K562 (cell line): Measurements from ENCODE around the gene ZNF593OS. TPM values are rescaled to one million over a fixed set of nuclear protein-coding genes. Genes with fewer than 3 reads are reported as not detected.

Source experiments
- BHLHE40 ChIP-seq: IDR thresholded peaks from 2 replicates; pipeline ENCODE4 v1.6.1; 2011; ENCODE audit warnings: low read length, improper control_type of control experiment
- JUN ChIP-seq, 2 experiments: sonication (generic) in 1 of 2; formaldehyde crosslinking in 1 of 2; IDR thresholded peaks; 2 replicates each; pipeline versions ENCODE4 v1.6.1 to v1.8.0; 2012 to 2022; ENCODE audit warnings: borderline replicate concordance in 2 of 2, mild to moderate bottlenecking in 2 of 2, improper control_type of control experiment in 1 of 2, low read depth in 1 of 2, low read length in 1 of 2, missing genetic modification reagents in 1 of 2
- L3MBTL2 ChIP-seq: fragments of 450-650 bp; IDR thresholded peaks from 2 replicates; pipeline ENCODE4 v1.6.1; 2016; ENCODE audit warnings: mild to moderate bottlenecking, moderate library complexity
- MAFG ChIP-seq: fragments of 450-650 bp; conservative IDR thresholded peaks from 2 replicates; pipeline ENCODE4 v1.6.1; 2016; ENCODE audit warnings: missing genetic modification characterization, missing compliant biosample characterization
- MEIS2 ChIP-seq: fragments of 450-650 bp; IDR thresholded peaks from 2 replicates; pipeline ENCODE4 v1.6.1; 2014; ENCODE audit warnings: mild to moderate bottlenecking; ENCODE audit not compliant: partially characterized antibody
- NR4A1 ChIP-seq, 2 experiments: fragments of 250-450 bp in 1 of 2; fragments of 450-650 bp in 1 of 2; sonication (Bioruptor Pico) in 1 of 2; IDR thresholded peaks; 2 replicates each; pipeline versions ENCODE4 v1.4.0 to v1.6.1; 2016 to 2020; ENCODE audit warnings: mild to moderate bottlenecking in 2 of 2, missing compliant biosample characterization in 1 of 2, missing genetic modification characterization in 1 of 2, moderate library complexity in 1 of 2
- RFX1 ChIP-seq: fragments of 450-650 bp; IDR thresholded peaks from 2 replicates; pipeline ENCODE4 v1.6.1; 2016; ENCODE audit warnings: mild to moderate bottlenecking, moderate library complexity
- RFX7 ChIP-seq: fragments of 250-450 bp; sonication (Bioruptor Pico); IDR thresholded peaks from 2 replicates; pipeline ENCODE4 v1.5.1; 2021; ENCODE audit warnings: mild to moderate bottlenecking
- RUNX1 ChIP-seq: sonication (generic); IDR thresholded peaks from 2 replicates; pipeline ENCODE4 v1.6.1; 2016; ENCODE audit warnings: antibody characterized with exemption, low read depth
- YBX1 ChIP-seq: fragments of 450-650 bp; IDR thresholded peaks from 2 replicates; pipeline ENCODE4 v1.7.1; 2016; ENCODE audit warnings: mild to moderate bottlenecking
- ZNF134 ChIP-seq: fragments of 250-450 bp; sonication (Bioruptor Pico); conservative IDR thresholded peaks from 2 replicates; pipeline ENCODE4 v1.4.0; 2020
- ZNF165 ChIP-seq: fragments of 250-450 bp; sonication (Bioruptor Pico); IDR thresholded peaks from 2 replicates; pipeline ENCODE4 v1.4.0; 2020; ENCODE audit warnings: borderline replicate concordance
- polyA plus RNA-seq, 8 experiments: library from polyadenylated mRNA; depleted of rRNA in 4 of 8; stranded (reverse) in 5 of 8; unstranded in 3 of 8; fragments of >200 nt; fragmentation: Nextera tagmentation in 2 of 8; fragmentation: Illumina TruSeq in 1 of 8; extraction: Ambion mirVana in 2 of 8; extraction: Trizol in 1 of 8; gene quantifications; 2 replicates each; pipeline versions ENCODE4 v1.2.1 to v1.2.3, GENCODE V29; 2011 to 2014; ENCODE audit warnings: inconsistent platforms in 1 of 8, missing spikeins in 1 of 8
- total RNA-seq, 7 experiments: library from RNA; depleted of rRNA in 6 of 7; stranded (reverse); fragments of >200 nt in 6 of 7; fragmentation: Illumina TruSeq in 2 of 7; extraction: Trizol in 2 of 7; gene quantifications; 2 replicates each; pipeline versions ENCODE4 v1.2.1 to v1.2.3, GENCODE V29; 2011 to 2021; ENCODE audit warnings: low replicate concordance in 1 of 7
- TF ChIP-seq, protein P1 (sequence below): fragments of 450-650 bp; conservative IDR thresholded peaks from 2 replicates; pipeline ENCODE4 v1.6.1; 2016; ENCODE audit warnings: missing genetic modification characterization, low read depth, mild to moderate bottlenecking, control low read depth, missing compliant biosample characterization
- TF ChIP-seq, protein P2 (sequence below), 3 experiments: fragments of 200-800 bp in 1 of 3; sonication (Bioruptor generic) in 1 of 3; sonication (generic) in 1 of 3; formaldehyde crosslinking in 1 of 3; IDR thresholded peaks; 2 replicates each; pipeline versions ENCODE4 v1.6.1 to v1.8.0; 2016 to 2022; ENCODE audit warnings: mild to moderate bottlenecking in 2 of 3, missing compliant biosample characterization in 2 of 3, missing genetic modification characterization in 2 of 3, missing genetic modification reagents in 1 of 3
- TF ChIP-seq, protein P3 (sequence below): fragments of 450-650 bp; IDR thresholded peaks from one replicate; pipeline ENCODE4 v1.6.1; 2018; ENCODE audit warnings: mild to moderate bottlenecking, moderate library complexity; ENCODE audit not compliant: partially characterized antibody
- TF ChIP-seq, protein P4 (sequence below): sonication (generic); formaldehyde crosslinking; IDR thresholded peaks from 2 replicates; pipeline ENCODE4 v1.8.1; 2023; ENCODE audit warnings: mild to moderate bottlenecking, missing genetic modification reagents
- TF ChIP-seq, protein P5 (sequence below): fragments of 250-450 bp; sonication (Bioruptor Pico); IDR thresholded peaks from 2 replicates; pipeline ENCODE4 v1.8.0; 2022; ENCODE audit warnings: inconsistent platforms, mild to moderate bottlenecking, moderate library complexity, borderline replicate concordance

ZNF593OS gene
- total and polyA plus RNA-seq, 9 of the 15 experiments (the other 6 are each of a cell fraction or from before 2014, with no cell fraction given): 0.24 to 0.27 TPM; not detected in 7

DNA sequence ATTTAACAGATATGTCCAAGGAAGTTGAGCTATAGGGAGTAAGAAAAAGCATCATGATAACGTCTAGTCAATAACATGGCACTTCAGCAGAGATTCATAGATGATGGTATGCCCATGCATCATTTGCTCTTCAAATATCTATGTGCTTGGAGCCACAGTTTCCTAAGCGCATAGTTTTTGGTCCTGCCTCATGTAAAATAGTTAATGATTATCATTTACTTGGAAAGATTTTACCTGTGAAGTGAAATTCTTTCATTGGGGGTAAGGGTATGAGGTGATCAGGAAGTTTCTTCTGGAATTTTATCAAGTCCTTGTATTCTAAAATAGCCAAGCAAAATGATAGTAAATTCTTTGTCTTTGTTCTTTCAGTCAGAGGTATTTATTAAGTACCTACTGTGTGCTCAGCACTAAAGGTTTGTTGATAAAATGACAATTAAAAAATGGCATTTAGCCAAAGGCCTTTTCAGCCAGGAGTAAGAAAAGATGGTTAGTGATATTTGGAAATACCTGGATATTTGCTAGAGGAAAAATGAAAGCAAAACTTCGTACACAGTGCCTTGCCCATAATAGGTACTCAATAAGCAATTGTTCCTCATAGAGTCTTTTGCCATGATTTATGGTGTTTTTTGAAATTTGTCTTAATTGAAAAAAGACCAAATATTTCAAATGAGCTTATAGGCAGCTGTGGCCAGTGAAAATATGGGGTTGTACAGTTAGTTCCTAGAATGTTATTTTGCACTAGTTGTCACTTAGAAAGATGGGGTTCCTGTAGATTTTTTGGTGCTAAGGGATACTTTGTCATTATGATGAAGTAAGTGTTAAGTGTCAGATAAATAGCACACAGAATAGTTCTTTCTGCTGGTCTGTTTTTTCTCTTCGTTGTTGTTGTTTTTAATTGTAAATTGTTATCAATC, 47.0 kb downstream of the ZNF593OS start (continued):
- TF ChIP-seq NR4A1 (CRISPR knock-in tag; IDR thresholded peaks at IDR 0.05) (no peak), NR4A1 (tag; IDR thresholded peaks at IDR 0.05) (peak; percentile 91), RUNX1 (no peak), BHLHE40 (no peak), MEIS2 (peak; percentile 40), JUN (IDR thresholded peaks at IDR 0.05; ENCODE audit: borderline replicate concordance, low read depth, low read length) (no peak), JUN (CRISPR knock-in tag; IDR thresholded peaks at IDR 0.05; ENCODE audit: borderline replicate concordance) (no peak), ZNF165 (CRISPR knock-in tag) (no peak), MAFG (tag) (no peak), L3MBTL2 (no peak), RFX1 (no peak), ZNF134 (no peak), RFX7 (no peak), YBX1 (no peak)
- TF ChIP-seq, protein P1, sequence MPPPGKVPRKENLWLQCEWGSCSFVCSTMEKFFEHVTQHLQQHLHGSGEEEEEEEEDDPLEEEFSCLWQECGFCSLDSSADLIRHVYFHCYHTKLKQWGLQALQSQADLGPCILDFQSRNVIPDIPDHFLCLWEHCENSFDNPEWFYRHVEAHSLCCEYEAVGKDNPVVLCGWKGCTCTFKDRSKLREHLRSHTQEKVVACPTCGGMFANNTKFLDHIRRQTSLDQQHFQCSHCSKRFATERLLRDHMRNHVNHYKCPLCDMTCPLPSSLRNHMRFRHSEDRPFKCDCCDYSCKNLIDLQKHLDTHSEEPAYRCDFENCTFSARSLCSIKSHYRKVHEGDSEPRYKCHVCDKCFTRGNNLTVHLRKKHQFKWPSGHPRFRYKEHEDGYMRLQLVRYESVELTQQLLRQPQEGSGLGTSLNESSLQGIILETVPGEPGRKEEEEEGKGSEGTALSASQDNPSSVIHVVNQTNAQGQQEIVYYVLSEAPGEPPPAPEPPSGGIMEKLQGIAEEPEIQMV (tag): peak; percentile 67
- TF ChIP-seq, protein P2, sequence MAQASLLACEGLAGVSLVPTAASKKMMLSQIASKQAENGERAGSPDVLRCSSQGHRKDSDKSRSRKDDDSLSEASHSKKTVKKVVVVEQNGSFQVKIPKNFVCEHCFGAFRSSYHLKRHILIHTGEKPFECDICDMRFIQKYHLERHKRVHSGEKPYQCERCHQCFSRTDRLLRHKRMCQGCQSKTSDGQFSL (CRISPR knock-in tag; IDR thresholded peaks at IDR 0.05): no peak
- TF ChIP-seq, protein P2 (tag; IDR thresholded peaks at IDR 0.05): peak in 1 of 2 experiments; percentile 75; a peak in 2 of 4 replicates
- TF ChIP-seq, protein P3, sequence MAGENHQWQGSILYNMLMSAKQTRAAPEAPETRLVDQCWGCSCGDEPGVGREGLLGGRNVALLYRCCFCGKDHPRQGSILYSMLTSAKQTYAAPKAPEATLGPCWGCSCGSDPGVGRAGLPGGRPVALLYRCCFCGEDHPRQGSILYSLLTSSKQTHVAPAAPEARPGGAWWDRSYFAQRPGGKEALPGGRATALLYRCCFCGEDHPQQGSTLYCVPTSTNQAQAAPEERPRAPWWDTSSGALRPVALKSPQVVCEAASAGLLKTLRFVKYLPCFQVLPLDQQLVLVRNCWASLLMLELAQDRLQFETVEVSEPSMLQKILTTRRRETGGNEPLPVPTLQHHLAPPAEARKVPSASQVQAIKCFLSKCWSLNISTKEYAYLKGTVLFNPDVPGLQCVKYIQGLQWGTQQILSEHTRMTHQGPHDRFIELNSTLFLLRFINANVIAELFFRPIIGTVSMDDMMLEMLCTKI: no peak
- TF ChIP-seq, protein P4, sequence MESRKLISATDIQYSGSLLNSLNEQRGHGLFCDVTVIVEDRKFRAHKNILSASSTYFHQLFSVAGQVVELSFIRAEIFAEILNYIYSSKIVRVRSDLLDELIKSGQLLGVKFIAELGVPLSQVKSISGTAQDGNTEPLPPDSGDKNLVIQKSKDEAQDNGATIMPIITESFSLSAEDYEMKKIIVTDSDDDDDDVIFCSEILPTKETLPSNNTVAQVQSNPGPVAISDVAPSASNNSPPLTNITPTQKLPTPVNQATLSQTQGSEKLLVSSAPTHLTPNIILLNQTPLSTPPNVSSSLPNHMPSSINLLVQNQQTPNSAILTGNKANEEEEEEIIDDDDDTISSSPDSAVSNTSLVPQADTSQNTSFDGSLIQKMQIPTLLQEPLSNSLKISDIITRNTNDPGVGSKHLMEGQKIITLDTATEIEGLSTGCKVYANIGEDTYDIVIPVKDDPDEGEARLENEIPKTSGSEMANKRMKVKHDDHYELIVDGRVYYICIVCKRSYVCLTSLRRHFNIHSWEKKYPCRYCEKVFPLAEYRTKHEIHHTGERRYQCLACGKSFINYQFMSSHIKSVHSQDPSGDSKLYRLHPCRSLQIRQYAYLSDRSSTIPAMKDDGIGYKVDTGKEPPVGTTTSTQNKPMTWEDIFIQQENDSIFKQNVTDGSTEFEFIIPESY: no peak
- TF ChIP-seq, protein P5, sequence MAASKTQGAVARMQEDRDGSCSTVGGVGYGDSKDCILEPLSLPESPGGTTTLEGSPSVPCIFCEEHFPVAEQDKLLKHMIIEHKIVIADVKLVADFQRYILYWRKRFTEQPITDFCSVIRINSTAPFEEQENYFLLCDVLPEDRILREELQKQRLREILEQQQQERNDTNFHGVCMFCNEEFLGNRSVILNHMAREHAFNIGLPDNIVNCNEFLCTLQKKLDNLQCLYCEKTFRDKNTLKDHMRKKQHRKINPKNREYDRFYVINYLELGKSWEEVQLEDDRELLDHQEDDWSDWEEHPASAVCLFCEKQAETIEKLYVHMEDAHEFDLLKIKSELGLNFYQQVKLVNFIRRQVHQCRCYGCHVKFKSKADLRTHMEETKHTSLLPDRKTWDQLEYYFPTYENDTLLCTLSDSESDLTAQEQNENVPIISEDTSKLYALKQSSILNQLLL (CRISPR knock-in tag): no peak
